RWPE1 (cell line): ENCODE results near the gene ACTRT3.

Experiments used
- CTCF ChIA-PET: fragments of 350-600 bp; sonication (Branson Sonifier 250); formaldehyde crosslinking; extraction: SDS; loops from one replicate; lab custom pipeline; 2021; lab: Yijun Ruan, JAX
- POLR2A ChIA-PET: fragments of 400-600 bp; formaldehyde crosslinking; extraction: SDS; loops from one replicate; lab custom pipeline; 2020; ENCODE audit warnings: antibody characterized with exemption; ENCODE audit not compliant: low non-redundant PET; lab: Yijun Ruan, JAX
- DNase-seq: peaks from one replicate; pipeline ENCODE4 v3.0.0; 2012; ENCODE audit warnings: low spot score
- H3K27ac ChIP-seq: fragments of 450-650 bp; 2 replicates; pipeline ENCODE4 v1.5.1; 2017
- TF ChIP-seq, protein P1 (sequence below): fragments of 450-650 bp; conservative IDR thresholded peaks from 2 replicates; pipeline ENCODE4 v1.5.1; 2017; ENCODE audit warnings: low read depth, mild to moderate bottlenecking

The ACTRT3 gene

DNA sequence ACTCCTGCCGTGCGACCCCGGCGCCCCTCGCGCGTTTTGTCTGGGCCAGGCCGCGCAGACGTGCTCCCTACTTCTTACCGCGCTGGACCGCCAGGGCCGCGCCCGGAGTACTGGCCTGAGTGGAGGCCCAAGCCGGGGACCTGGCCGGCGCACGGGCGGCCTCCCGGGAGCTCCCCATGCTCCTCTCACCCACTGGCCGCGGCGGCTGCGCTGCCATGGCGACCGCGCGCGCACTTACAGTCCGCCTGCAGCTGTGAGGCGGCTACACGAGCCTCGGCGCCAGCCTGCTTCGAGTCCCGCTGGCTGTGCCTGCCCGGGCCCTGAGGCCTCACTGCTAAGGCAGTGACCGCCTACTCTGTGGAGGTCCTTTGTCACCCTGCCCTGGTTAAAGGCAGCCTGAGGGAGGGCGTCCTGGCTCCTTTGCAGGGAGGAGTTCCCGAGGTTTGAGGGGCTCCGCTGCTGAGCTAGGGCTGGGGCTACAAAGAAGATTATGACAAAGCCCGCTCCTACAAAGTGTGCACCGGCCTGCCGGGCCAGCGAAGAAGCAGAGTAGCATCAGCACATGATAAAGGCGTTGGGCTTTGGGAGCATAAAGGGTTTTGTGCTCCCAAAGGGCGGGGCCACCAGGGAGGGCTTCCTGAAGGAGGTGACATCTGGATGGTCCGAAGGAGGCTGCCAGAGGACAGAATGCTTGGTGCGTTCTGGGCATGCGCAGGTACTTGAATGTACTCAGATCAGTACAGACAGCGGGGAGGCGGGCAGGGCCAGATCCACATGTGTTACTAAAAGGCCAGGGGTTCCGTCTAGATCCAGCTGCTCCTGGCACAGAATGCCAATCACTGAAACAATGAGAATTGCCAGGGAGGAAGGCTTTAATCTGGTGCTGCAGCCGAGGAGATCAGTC lies 43.2 kb upstream of the ACTRT3 start, which contains the start of the genes LRRC34 and LRRIQ4:
TSS of gene LRRC34 (minus strand) at position 573 of the 904 bp plus-strand sequence. CDS start at position 217, 356 bp downstream.
TSS of gene LRRIQ4 (plus strand) at position 539 of the 904 bp plus-strand sequence. CDS start 9,052 bp downstream, outside the sequence.
- DNase-seq = peak; percentile 20
- CTCF ChIA-PET = no interaction called here
- TF ChIP-seq, protein P1, sequence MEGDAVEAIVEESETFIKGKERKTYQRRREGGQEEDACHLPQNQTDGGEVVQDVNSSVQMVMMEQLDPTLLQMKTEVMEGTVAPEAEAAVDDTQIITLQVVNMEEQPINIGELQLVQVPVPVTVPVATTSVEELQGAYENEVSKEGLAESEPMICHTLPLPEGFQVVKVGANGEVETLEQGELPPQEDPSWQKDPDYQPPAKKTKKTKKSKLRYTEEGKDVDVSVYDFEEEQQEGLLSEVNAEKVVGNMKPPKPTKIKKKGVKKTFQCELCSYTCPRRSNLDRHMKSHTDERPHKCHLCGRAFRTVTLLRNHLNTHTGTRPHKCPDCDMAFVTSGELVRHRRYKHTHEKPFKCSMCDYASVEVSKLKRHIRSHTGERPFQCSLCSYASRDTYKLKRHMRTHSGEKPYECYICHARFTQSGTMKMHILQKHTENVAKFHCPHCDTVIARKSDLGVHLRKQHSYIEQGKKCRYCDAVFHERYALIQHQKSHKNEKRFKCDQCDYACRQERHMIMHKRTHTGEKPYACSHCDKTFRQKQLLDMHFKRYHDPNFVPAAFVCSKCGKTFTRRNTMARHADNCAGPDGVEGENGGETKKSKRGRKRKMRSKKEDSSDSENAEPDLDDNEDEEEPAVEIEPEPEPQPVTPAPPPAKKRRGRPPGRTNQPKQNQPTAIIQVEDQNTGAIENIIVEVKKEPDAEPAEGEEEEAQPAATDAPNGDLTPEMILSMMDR = no peak
- POLR2A ChIA-PET = no interaction called here
- no peak within 1 kb of the TSS for H3K27ac ChIP-seq

DNA sequence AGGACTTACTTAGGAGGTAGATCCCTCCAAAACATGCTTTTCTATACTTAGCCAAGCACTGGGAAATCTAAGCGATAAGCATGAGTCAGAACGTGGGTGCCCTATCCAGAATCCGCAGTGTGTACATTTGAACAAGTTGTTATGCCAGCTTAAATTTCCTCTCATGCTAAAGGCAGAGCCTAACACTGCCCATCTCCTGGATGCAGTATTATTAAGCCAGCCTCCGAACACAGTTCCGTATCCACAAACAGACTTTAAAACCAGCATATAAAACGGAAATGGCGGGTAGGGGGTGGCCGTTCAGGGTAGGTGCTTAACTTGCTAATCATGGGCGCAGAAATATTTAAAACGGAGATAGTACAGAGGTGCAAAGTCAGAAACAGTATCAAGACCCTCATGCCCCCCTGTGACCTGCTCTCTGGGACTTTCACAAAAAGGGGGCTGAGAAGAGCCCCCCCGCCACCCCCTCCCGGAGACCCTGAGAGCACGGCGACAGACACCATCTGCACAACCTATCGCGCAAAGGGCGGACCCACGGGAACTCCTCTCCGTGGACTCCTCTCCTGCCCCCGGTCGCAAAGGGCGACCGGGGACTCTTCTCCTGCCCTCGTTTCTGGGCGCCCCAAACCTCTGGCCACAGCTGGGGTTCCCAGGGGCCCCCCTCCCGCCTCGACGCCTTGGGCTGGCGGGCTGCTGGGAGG lies 42.4 kb upstream of the ACTRT3 start:
- no peak for DNase-seq
- TF ChIP-seq, protein P1 = no peak
- ChIA-PET CTCF (no interaction called here), POLR2A (no interaction called here)
- no peak overlapping the region for H3K27ac ChIP-seq

DNA sequence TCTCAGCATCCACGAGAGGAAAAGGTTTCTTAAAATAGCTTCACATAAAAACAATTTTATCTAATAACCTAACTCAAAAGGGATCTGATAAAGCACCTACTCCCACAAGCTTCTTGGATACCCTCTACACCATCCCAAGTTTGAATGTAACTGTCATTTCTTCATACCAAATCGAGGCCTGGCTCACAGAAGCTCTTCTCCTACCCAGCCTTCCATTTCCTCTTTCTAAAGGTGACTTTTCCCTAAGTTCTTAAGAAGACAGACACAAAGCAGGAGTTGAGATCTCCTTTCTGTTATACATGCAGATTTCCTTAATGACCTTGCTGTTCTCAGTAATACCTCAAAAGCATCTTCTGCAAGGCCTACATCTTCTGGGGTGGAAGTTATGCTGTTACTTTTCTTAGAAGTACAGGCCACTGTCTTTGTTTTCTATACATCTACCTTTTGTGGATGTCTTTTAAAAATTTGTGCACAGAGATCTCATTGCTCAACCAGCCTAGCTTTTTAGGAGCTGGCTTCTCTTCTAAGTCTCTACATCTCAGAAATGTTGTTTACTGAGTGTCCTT lies 40.0 kb upstream of the ACTRT3 start:
- POLR2A ChIA-PET = interaction anchor here (0.6 kb wide), 1 partner anchor 37 kb away, joined by 6 read pairs; no protein-coding TSS in a partner anchor
- CTCF ChIA-PET = no interaction called here
- H3K27ac ChIP-seq = no peak overlapping the region
- TF ChIP-seq, protein P1 = no peak
- no peak for DNase-seq

DNA sequence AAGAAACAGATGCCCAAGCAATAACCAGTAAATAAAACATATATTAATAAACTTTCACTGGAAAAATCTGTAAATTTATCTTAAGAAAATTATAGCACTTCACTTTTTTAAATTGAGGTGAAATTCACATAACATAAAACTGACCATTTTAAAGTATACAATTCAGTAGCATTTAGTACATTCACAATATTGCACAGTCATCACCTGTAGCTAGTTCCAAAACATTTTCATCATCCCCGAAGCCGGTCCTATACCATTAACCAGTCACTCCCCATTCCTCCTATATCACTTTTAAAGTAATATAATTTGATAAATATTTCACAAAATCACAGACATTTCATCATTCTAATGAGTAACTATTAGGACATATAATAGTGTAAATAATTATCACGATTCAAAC lies 35.3 kb upstream of the ACTRT3 start:
- CTCF ChIA-PET = no interaction called here
- POLR2A ChIA-PET = no interaction called here
- no peak for DNase-seq
- H3K27ac ChIP-seq = no peak overlapping the region
- TF ChIP-seq, protein P1 = no peak

DNA sequence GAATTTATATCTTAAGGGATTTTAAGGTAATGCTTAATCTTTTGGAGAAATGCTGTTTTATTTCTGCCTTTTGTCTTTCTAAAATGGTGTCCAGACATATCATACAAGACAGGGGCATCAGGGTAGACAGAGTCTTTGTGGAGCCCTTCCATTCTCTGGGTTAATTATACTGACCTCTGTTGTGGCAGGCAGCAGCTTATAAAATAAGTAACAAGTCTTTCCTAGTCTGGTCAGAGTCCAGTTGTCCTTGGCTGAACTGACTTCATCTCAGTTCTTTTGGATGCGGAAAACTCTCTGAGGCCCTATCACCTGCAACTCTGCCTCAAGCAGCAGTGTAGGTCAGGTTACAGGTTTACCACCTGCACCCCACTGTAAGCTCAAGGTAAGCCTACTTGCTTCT lies 23.0 kb upstream of the ACTRT3 start:
- TF ChIP-seq, protein P1 = no peak
- ChIA-PET POLR2A (interaction anchor here (0.6 kb wide), 1 partner anchor 15 kb away, joined by 3 read pairs; no protein-coding TSS in a partner anchor), CTCF (no interaction called here)
- no peak for DNase-seq
- no peak overlapping the region for H3K27ac ChIP-seq
